Activated CD8-positive, alpha-beta memory T cell treated with anti-CD3 and anti-CD28 coated beads for 48 hours (primary cell): ENCODE results near the gene TEX2.

Source experiments
- DNase-seq, 3 experiments: peaks; one replicate each; pipeline ENCODE4 v3.0.0-alpha.2; 2020; ENCODE audit warnings: low read depth in 2 of 3, low spot score in 2 of 3

Gene TEX2, protein sequence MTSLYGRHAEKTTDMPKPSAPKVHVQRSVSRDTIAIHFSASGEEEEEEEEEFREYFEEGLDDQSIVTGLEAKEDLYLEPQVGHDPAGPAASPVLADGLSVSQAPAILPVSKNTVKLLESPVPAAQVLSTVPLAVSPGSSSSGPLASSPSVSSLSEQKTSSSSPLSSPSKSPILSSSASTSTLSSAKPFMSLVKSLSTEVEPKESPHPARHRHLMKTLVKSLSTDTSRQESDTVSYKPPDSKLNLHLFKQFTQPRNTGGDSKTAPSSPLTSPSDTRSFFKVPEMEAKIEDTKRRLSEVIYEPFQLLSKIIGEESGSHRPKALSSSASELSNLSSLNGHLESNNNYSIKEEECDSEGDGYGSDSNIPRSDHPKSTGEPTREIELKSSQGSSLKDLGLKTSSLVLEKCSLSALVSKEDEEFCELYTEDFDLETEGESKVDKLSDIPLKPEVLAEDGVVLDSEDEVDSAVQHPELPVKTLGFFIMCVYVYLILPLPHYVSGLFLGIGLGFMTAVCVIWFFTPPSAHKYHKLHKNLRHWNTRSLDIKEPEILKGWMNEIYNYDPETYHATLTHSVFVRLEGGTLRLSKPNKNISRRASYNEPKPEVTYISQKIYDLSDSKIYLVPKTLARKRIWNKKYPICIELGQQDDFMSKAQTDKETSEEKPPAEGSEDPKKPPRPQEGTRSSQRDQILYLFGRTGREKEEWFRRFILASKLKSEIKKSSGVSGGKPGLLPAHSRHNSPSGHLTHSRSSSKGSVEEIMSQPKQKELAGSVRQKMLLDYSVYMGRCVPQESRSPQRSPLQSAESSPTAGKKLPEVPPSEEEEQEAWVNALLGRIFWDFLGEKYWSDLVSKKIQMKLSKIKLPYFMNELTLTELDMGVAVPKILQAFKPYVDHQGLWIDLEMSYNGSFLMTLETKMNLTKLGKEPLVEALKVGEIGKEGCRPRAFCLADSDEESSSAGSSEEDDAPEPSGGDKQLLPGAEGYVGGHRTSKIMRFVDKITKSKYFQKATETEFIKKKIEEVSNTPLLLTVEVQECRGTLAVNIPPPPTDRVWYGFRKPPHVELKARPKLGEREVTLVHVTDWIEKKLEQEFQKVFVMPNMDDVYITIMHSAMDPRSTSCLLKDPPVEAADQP

DNA sequence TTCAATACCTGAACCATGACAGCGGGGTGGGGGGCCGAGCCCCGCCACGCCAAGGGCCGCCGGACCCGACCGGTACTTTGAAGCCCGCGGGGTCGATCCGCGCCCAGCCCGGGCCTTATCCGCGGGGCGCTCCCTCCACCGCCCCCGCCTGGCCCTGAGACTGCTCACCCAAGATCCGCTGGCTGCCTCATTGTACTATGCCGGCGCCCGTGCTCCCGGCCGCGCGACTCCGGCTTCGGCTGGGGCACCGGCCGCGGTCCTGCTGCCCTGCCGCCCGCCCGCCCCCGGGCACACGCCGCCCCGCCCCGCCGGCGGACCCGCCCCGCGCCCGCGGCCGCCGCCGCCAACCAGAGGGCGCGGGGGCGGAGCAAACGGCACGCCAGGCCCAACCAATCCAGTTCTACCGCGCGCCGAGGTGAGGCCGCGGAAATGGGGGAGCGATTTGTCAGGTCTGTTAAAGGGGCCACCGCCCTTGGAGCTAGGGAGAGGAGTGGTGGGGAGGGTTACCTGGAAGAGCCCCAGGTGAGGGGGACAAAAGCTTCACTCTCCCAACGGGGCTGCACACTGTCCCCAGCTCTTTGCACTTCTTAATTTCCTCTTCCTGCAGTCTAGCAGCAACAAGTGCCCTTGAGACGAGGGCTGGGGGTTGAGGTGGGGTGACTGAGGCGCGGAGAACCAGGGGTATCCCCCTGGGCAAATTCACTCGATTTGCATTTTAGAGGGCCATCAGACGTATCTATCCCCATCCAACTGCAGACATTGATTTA lies at the start of gene TEX2:
Gene TEX2 (minus strand): TSS at position 261 of the 767 bp plus-strand sequence. CDS start 49,043 bp downstream, outside the sequence.
- DNase-seq: peak; percentile 59 to 82 (median 68)

DNA sequence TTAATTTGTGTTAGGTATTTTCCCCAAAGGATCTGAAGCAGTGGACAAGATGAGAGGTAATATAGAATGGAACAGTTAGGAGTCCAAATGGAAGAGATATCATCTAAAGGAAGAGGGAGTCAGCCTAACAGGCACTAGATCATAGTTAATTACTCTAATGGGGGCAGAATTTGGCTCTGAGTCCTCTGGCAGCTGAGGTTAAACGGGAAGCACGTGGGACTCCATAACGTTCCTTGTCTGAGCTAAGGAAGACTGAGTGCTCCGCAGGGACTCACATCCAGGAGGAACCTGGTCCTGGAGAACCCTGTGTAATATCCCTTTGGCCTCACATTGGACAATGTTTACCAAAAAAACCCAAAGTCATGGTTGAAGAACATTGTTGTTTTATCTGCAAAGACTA lies 46.6 kb upstream of the TEX2 start:
- no peak for DNase-seq

DNA sequence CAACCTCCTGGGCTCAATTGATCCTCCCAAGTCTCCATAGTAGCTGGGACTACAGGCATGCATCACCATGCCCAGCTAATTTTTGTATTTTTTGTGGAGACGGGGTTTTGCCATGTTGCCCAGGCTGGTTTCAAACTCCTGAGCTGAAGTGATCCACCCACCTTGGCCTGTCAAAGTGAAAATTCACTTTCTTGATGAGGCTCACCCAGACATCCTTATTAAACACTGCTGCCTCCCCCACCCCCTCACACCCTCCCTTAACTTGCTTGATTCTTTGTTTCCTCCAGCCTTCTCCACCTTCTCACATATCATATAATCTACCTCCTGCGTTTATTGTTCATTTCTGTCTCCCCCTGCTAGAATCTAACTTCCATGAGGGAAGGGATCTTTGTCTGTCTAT lies 46.0 kb upstream of the TEX2 start:
- DNase-seq: no peak

DNA sequence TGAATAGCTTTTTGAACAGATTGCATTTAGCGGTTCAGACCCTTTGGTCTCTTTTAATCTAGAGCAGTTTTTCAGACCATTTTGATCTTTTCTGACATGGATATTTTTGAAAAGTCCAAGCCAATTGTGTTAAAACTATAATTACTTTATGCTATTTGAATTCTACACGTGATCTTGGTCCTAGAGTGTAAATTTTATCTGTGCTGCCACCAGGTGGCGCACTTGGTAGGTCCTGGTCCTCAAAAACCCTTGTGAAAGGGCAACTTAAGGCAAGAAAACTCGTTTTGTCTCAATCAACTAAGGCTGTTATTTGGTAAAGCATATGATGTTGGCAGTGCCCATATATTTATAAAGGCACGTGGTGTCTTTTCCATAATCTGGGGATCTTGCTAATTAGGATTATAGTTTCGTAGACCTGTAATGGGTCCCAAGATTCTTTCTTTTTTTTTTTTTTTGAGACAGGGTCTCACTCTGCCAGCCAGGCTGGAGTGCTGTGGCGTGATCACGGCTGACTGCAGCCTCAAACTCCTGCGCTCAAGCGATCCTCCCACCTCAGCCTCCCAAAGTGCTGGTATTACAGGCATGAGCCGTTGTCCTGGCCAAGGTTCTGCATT lies 43.9 kb upstream of the TEX2 start:
- peak in 2 of 3 experiments; percentile 23 to 52 for DNase-seq

DNA sequence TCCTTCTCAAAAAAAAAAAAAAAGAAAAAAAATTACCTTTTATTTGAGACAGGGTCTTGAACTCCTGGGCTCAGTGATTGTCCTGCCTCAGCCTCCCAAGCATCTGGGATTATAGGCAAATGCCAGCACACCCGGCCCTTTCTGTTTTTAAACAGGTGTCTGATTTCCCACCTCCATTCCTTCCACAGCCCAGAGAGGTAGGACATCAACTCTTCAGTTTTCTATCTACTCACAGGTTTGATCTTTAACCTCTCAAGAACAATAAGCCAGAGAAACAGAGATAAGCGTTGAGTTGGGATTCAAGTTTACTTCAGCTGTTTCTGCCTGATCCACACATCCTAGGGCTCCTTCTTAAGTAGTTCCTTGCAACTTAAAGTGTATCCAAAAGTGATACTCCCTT lies 41.5 kb upstream of the TEX2 start:
- DNase-seq: no peak

DNA sequence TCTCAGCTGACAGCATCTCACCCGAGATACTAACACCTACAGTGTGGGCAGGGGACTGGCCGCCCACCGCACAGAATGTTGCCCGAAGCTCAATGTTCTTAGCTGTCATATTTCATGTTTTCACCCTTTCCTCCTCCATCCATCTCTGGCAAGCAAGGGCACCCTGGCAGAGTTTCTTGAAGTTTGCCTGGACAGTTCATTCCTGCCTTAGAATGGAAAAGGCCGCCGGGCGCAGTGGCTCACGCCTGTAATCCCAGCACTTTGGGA lies 37.6 kb upstream of the TEX2 start:
- no peak for DNase-seq

DNA sequence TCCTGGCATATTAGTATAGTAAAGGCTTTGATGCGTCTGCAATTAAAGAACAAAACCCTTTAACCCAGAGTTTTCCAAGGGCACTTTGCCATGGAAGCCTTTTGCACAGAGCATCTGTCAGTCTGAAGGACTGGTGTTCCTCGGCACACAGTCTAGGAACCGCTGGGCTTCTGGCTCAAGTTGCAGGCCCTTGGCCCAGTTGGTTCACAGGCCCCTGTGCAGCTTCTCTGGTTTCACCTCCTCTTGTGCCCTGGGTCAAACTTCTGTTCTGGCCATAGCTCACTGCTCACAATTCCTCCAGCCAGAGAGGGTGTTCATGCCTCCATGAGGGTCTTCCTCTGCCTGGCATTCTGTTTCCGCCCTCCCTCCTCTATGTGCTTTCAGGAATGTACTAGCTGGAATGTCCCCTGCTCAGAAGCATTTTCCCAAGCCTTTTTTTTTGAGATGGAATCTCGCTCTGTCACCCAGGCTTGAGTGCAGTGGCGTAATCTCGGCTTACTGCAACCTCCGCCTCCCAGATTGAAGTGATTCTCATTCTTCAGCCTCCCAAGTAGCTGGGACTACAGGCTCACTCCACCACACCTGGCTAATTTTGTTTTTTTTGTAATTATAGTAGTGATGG lies 34.5 kb upstream of the TEX2 start:
- DNase-seq: no peak

DNA sequence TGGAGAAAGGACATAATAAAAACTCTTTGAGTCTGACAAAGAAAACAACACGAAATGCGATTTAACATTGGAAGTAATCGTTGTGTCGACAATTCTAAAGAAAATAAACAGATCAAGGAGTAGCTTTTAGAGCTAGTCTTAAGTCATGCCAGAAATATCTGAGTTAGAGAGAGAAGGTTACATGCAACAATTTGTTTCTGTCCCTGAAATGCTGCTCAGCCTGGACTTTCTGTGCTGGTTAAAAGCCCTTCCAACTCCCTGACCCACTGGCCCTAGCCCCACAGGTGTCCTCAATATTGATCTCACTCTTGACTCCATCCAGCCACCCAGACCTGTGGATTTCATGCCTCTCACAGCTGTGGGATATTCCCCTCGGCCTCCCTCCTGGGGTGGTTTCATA lies 33.2 kb upstream of the TEX2 start:
- no peak for DNase-seq

DNA sequence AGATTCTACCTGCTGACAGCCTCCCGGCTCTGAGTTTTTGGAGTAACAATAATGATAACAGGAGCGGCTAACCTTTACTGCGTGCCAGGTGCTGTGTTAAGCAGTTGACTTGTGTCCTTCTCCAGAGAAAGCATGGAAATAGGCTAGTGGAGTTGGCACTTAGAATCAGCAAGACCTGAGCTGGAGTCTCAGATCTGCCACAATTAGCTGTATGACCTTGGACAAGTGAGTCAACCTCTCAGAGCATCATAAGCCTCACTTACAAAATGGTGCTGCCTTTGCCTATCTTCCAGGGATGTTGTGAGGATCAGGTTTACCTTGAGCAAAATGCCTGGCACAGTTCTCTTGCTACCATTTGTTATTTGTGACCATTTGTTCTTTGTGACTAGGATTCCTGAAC lies 32.1 kb upstream of the TEX2 start:
- no peak for DNase-seq

DNA sequence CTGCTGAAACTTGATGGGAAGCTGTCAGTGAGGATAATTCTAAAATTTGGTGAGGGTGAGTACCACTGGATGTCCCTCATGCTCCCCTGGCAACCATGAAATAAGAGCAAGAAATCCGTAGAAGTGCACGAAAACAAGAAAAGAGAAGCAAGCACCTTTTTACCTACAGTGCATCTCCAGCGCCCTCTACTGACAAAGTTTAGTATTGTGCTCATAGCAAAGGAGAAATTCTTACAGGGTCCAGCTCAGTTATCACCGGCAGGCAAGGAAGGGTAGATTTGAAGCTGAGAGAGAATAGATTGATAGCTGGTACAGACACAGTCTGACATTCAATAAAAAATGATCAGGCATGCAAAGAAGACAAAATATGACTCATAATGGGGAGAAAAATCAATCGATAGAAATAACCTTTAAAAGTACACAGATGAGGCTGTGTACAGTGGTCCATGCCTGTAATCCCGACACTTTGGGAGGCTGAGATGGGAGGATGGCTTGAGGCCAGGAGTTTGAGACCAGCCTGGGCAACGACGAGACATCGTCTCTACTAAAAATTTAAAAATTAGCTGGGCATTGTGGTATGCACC lies 28.3 kb upstream of the TEX2 start:
- no peak for DNase-seq

DNA sequence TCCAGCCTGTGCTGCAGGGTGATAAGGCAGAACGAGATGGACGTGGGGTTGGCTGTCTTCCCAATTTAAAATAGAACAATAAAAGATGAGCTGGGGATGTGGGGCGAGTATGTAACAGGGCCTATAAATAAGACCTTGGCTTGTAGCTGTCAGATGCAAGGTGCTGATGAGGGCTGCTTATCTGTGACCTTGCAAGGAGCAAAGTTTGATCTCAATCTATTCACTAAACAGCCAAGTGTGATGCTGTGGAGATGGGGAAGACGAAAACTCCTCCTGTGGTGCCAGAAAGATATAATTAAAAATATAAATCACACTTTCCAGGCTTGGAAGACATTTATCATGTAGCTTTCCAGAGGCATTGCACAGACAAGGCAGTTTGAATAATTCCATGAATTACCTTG lies 26.7 kb upstream of the TEX2 start:
- no peak for DNase-seq

DNA sequence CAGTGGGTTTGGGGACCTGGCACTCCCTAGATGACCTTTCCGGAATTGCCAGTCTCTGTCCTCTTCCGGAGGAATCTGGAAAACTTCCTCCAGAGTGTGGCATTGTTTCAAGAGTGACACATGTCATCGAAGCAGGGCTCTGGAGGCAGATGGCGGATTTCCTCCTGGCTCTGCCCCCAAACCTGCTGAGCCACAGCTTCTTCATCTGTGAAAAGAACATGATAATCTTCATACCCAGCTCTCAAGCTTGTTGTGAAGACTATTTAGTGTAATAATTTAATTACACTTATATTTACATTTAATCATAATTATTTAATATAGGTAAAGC lies 19.7 kb upstream of the TEX2 start:
- DNase-seq: no peak

DNA sequence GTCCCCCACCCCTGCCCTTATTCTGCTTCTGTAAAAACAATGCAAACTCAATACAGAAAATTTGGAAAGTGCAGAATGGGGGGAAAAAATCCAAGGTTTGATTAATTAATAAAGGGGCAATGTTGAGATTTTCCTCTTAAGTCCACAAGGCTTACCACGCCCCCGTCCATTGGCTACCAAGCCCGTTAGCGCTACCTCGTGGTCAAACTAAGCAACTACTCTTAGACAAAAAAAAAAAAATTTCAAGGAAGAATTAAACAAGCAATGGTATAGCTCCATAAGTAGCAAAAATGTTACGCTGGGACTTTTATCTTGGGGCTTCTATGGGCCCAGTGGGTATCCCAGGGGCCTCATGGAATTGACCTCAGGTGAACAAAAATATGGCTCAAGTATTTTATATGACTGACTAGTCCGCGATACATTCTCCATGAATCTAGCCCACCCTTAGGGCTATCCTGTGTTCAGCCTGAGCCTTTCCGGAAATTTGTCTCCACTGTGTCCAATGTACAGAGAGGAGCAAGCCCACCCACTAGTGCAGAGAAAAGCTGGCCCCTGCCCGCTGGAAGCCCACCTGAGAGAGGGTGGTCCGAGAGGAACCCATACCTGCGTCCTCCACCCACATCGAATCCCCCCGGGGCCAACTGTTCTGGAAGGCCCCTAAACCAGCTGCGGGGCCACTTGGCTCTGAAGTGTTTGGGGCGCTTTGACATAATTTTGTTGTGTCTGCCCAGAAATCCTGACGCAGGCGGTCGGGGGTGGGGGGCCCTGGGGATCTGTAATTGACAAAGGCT lies 19.1 kb upstream of the TEX2 start:
- peak in 1 of 3 experiments; percentile 28 for DNase-seq

DNA sequence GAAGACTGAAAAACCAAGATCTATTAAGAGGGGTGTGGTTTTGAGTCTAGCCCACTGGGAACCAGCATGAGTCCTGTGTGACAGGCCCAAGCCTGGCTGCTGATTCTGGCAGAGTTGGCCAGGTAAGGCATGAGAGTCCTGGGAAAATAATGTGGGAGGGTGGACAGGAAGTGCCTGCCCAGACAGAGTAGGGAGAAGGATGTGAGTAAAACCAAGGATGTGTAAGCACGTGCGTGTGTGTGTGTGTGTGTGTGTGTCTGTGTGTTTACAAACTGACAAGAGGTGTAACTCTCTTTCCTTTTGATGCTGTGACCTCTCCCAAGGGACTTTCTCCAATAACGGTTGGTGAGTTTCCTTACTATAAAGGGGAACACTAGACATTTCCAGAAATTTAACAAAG lies 15.6 kb upstream of the TEX2 start:
- no peak for DNase-seq

DNA sequence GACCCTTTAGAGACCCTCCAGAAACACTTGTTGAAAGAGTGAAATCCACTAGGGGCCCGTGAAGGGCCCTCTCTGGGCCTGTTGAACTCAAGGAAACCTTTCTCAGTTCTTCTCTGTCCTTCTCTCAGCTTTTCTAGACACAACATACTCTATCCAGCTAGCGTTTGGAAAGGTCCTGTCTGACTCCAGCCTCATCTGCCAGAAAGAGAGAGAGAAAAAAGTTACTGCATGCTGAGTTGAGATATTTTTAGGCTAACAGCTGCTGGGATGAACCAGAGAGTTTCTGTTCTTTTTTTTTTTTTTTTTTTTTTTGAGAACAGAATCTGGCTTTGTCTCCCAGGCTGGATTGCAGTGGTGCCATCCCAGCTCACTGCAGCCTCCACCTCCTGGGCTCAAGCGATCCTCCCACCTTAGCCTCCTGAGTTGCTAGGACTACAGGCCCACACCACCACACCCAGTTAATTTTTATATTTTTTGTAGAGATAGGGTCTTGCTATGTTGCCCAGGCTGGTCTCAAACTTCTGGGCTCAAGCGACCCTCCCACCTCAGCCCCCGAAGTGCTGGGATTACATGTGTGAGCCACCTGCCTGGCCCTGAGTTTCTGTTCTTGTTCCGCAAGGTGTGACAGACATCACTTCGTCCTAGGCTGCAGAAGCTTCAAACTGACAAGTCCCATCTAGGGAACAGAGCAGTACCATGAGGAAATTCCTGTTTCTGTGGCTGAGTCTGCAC lies 14.9 kb upstream of the TEX2 start:
- DNase-seq: no peak

DNA sequence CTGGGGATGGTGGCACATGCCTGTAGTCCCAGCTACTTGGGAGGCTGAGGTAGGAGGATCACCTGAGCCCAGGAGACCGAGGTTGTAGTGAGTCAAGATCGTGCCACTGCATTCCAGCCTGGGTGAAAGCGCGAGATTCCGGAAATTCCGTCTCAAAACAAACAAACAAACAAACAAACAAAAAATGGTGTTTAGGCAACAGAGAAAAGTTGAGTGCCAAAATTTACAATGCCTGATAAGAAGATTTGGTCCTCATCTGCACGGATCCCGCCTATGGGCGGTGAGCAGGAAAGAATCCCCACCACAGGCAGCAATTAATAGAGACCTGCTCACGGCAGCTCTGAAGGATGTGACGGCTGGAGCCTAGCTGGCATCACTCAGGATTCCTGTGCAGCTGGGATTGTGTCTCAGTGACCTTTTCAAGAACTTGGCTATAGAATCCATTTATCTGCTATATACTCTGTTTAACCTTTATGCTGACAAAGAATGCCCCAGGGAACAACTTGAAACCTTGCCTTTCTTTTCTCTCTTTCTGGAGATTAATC lies 14.0 kb upstream of the TEX2 start:
- DNase-seq: no peak

DNA sequence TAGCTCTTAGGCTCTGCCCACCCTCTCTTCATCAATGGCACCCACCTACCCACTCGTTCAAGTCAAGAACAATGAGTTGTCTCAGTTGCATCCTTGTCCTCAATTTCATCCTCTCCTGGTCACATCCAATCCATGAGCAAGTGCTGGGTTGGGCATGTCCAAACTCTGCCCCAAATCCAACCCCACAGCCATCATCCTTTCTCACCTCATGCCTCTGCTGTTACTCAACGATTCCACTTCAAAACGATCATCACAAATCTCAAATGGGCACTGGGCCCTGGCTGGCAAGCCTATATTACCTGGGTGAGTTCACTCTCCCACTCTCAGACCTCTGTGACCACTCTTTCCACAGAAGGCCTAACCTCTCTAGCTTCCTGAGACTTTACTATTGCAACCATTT lies 12.0 kb upstream of the TEX2 start:
- no peak for DNase-seq

DNA sequence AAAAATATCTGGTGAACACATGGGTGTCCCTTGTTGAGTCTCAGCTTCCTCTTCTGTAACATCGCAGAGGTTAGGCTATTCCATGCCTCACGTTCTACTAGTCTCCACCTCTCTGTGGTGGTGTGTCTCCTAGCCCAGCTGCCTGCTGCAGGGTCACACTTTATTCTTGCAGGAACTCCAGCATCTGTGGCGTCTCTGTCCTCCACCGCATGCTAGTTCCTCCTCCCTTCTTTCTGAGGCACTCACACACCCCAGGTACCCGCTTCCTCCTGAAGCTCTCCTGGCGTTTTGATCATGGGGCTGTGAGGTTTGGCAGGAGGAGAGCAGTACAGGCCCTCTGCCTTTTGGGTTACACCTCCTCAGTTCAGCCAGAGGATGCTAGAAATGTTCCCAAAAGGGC lies 9.9 kb upstream of the TEX2 start:
- no peak for DNase-seq
